GM21737 (cell line): ENCODE results near the gene BHLHE41.

Experiments
- ATAC-seq: cut with Tn5 transposase; IDR thresholded peaks from one replicate; pipeline ENCODE4 v1.9.1; 2021; ENCODE audit warnings: mild to moderate bottlenecking, moderate library complexity; ENCODE audit not compliant: unreplicated experiment

Gene BHLHE41

DNA sequence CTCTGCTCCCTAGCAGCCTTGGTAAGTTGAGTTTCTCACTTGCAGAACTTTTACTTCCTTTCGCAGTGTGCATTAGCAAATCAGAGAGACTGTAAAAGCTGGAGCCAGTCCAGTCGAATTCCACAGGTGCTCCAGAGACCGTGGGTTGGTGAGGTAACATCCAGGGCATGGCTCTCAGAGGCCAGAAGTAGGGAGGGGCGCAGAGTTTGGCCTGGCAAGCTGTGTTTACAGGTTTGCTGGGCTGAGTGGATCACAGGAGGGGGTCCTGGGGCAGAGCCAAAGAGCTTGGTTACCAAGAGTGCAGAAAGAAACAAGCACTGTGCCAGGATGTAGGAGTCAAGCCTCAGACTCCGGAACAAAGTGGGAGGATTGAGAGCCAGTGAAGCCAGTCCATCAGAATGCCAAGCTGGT is 10.2 kb upstream of the BHLHE41 start:
- ATAC-seq: no peak

DNA sequence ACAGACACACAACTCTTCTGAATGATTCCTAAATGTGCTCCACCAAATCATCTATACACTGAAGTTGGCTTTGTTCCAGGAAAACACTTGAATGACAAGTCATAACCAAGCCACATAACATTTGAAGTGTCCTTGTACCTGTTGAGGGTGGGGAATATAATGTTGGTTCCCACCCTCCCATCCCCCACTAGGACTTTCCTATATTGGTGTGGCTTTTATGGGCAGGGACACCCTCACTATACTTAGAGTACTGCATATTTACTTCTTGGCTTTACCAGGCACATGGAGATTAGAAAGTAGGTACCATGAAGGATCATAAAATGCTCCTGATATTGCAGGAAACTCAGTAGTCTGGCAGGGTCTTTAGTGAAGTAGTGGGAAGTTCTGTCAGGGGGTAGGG is 9.7 kb upstream of the BHLHE41 start:
- ATAC-seq: no peak

- no peak for ATAC-seq
Measured at GRCh38 chr12:26133521-26133920, 8.7 kb upstream of the BHLHE41 start.

DNA sequence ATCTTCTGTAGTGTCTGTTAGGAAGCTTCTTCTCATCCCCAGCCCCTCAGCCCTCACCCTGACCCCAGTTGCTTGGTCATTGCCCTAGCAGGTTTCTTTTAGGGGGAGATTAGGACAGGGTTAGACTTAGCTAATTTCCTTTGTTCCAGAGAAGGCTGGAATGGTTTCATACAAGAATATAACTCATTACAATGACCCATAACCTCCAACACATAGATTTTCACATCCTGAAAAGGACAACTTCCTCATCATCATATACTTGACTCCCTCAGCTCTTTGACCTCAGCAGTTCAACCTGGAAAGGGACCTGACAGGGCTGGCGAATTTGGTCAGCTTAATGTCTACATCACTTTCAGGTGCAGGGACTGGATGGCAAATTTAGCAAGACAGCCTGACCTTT is 8.0 kb upstream of the BHLHE41 start:
- no peak for ATAC-seq

DNA sequence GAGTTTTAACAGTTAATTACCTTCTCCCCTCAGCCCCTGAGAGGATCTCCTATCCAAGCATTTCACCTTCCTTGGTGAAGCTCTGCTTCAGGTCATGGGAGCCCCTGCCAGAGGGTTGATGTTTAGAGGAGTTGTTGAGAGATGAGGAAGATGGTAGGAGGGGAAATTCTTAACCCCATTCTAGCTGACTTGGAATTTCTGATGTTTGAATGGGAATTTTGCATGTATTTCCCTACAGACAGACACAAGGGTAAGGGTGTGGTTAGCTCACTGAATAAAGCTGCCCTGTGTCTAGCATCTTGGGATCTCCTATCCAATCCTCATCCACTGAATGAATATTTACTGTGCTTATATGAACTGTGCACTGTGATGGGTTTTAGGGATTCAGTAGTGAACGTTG is 7.1 kb upstream of the BHLHE41 start:
- ATAC-seq: no peak

GRCh38 chr12:26130728-26131127 is 5.9 kb upstream of the BHLHE41 start:
- no peak for ATAC-seq

GRCh38 chr12:26128168-26128567 is 3.3 kb upstream of the BHLHE41 start:
- ATAC-seq: no peak

- ATAC-seq: no peak
Measured at GRCh38 chr12:26127404-26127803, 2.6 kb upstream of the BHLHE41 start.

GRCh38 chr12:26126340-26127284 is 1.8 kb upstream of the BHLHE41 start:
- no peak for ATAC-seq

DNA sequence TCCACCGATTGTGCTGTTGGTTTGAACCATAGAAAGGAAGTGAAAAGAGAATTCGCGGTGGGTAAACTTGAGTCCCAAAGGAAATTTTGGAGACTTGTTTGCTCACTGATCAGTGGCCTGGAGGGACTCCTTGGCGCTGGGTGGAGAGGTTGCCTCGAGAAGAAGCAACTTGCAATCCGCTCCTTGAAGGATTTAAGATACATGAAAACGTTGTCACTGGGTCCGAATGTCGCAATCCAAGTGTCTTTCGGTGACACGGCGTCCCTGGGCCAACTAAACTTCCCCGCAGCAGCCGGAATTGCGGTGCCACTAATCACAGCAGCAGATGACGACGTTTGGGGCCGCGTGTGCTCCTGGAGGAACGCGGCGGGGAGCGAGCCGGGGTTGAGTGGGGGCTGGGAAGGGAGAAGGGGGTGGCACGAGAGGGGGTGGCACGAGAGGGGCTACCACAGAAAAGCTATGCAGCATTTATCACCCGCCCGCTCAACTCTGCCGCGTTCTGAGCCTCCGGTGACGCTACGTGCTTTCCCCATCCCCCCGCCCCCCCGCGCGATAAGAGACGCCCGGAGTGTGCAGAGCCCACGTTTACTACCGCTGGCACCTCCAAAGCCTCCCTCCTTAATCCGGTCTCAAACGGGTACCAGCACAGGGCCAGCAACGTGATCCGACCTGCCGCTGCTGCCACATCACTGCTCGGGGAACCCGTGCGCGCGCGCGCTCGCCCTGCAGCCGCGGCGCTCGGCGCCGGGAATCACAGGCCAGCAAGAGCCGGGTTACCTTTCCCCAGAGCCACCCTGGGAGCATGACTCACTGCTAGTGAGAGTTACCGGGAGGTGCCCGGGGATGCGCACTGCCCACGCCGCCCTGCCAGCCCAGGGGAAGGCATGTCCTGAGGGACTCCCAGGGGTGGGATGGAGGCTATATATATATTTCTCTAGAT is 833 bp upstream of the BHLHE41 start:
- ATAC-seq: no peak

DNA sequence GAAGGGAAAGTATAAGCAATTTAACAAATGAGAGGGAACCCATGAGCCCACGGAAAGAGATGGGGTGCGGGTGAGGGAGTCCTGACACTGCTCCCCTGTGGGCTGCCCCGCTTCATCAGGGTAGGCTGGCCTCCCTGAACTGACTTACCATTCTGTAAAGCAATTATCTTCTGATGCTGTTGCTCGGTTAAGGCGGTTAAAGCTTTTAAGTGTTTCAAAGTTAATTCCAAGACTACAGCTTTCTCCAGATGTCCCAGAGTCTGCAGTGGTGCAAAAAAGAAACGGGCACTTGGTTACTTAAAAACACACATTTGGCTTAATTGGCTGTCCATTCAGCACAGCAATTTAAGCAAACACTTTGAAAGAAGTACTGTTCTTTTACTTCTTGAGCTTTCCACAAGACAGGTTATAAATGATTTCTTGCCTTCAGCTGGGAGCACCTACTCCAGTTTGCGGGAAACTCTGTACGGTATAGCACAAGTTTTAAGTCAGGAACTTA is 1.3 kb downstream of the BHLHE41 start:
- no peak for ATAC-seq

DNA sequence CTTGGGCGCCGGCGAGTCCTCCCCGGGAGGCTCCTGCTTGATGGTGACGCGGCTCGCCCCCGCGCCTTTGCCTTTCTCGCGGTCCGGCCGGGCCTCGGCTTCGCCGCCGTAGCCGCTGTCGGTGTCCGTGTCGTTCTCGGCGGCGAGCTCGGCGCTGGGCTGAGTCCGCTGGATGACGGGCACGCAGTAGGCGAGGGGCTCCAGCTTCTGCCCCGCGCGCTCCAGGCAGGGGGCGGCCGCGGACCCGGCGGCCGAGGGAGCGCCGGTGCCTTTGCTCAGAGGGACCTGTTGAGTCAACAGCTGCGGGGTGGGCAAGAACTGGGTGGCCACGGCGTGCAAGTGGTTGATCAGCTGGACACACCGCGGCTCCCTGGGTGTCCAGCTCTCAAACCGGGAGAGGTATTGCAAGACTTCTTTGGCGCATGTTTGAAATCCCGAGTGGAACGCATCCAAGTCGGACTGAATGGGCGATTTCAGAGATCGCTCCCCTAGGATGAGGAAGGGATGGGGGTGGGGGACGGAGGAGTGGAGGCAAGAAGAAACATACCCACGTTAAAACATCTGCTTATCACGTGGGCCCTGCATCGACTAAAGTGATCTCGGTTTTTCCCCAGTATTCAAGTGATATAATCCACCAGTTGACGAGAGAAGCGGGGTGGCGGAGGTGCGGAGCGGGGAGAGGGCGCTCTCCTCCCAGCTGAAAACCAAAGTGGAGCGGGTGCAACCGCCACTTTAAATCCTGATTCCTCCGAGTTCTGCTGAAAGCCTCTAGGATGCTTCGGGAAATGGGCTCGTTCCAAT is 2.0 kb downstream of the BHLHE41 start:
- no peak for ATAC-seq

DNA sequence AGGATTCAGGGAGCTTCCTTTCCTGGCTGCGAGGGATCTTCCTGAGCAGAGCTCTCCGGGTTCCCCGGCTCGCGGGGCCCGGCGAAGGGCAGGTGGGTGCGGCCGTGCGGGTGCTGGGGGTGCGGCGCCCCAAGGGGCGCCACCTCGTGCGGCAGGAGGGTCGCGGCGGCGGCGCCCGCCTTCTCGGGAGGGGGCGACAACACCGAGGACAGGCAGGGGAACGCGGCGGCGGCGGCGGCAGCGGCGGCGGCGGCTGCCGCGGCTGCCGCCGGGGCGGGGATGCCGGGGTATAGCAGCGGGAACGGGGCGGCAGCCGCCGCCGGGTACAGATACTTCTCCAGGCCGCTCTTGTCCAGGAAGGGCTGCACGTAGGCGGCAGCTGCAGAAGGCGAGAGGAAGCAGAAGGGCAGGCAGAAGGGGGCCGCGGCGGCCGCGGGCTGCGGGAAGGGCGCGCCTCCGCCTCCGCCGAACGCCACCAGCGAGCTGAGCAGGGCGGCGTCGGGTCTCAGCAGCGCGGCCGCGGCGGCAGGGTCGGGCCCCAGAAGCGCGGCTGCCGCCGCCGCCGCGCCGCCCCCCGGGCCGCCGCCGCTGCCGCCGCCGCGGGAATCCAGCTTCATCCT is 2.7 kb downstream of the BHLHE41 start:
- no peak for ATAC-seq

GRCh38 chr12:26121323-26122060 is 3.3 kb downstream of the BHLHE41 start:
- no peak for ATAC-seq

GRCh38 chr12:26120561-26121274 is 4.1 kb downstream of the BHLHE41 start:
- ATAC-seq: no peak

GRCh38 chr12:26119391-26119989 is 5.3 kb downstream of the BHLHE41 start:
- ATAC-seq: no peak

DNA sequence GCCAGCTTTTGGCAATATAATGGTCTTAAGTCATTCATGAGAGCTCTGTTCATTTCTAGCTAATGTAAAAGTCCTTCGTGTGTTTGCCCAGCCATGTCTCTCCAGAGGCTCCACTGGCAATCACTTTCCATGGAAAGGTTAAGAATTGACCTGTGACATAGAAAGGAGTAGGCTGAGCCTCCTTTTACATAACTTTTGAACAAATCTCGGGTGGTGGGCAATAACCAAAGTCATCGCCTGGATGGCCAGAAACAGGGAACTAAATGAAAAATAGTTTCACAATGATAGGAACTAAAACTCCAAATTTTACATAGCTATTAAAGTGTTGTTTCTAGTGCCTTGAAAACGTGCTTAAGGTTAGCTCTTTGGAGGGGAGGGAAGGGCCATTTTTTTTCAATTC is 6.5 kb downstream of the BHLHE41 start:
- ATAC-seq: no peak
